ENCODE data around the gene NCKAP5L.

The NCKAP5L gene

GRCh38 chr12:49806321-49806813 is 21.8 kb downstream of the NCKAP5L start:
- intact Hi-C loops (cut with DNase I): no loop called here
- peak in 1 of 10 donors; percentile 2 for DNase-seq

DNA sequence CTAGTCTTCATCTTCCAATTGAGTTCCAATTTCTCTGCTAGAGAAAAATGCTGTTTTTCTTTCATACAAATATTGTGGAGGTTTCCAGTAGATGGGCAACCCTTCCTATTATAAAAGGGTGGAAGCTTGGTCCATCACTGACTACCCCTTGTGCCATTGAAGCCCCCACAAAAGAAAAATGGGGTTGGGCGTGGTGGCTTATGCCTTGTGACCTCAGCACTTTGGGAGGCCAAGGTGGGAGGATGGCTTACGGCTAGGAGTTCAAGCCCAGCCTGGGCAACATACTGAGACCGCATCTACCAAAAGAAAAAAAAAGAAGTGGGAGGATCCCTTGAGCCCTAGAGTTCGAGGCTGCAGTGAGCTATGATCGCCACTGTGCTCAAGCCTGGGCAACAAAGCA is 22.8 kb downstream of the NCKAP5L start:
- peak in 1 of 10 donors; percentile 18 for DNase-seq
- intact Hi-C loops (cut with DNase I): no loop called here

DNA sequence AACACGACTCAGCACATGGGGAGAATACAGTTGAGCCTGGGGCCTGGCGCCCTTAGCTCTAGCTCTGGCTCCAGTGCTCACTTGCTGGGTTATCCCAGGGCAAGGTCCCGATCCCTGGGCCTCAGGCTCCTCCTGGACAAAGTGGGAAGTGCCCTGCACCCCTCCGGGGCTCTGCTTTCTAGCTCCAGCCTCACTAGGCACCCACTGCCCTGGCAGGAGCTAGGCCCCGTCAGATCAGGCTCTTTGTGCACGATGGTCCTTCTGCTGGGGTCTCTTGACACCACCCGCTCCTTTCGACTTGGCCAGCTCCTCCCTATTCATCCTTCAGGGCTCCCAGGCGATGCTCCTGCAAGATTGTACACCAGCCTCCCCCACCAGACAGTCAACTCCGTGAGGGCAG is 23.4 kb downstream of the NCKAP5L start:
- DNase-seq: peak in 1 of 10 donors; percentile 61
- intact Hi-C loops (cut with DNase I): no loop called here

DNA sequence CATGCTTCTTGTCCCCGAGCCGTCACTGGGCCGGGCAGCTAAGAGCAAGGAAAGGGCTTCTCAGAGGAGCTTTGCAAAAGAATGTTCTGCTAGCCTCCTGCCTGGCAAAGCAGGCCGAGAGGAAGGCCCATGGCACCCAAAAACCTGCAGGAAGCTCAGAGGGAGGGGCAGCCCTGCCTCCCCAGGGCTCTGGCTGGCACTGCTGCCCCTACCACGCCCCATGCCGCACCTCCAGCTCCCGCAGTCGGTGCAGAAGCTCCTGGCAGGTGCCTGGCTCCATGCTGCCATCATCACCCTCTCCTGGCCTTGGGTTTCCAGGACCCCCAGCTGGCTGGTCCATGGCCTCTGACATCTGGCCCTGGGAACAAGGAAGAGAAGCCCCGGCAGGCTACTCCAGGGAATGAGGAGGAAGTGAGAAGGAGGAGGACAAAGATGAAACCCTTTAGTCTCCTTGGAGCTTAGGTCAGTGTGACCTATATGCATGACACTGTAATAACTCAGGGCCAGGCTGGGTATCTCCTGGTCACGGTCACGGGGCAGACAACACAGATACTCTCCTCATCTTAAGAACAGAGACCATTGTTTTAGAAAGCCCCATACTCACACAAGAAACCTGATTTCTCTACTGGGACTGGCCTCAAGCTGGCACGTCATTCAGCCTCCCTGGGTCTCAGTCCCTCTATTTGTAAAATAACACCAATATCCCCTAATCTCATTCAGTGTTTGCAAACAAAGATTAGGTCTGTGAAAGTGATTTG is 24.3 kb downstream of the NCKAP5L start:
- intact Hi-C loops (cut with DNase I): no loop called here
- DNase-seq: peak in 1 of 10 donors; percentile 42

GRCh38 chr12:49801141-49802063 is 26.8 kb downstream of the NCKAP5L start:
- DNase-seq: peak in 1 of 10 donors; percentile 78

GRCh38 chr12:49800421-49801140 is 27.6 kb downstream of the NCKAP5L start:
- intact Hi-C loops (cut with DNase I): no loop called here
- DNase-seq: peak in 1 of 10 donors; percentile 51

More at GRCh38 chr12:49801141-49802063, 26.8 kb downstream of the NCKAP5L start:
- intact Hi-C loops (cut with DNase I): no loop called here

DNA sequence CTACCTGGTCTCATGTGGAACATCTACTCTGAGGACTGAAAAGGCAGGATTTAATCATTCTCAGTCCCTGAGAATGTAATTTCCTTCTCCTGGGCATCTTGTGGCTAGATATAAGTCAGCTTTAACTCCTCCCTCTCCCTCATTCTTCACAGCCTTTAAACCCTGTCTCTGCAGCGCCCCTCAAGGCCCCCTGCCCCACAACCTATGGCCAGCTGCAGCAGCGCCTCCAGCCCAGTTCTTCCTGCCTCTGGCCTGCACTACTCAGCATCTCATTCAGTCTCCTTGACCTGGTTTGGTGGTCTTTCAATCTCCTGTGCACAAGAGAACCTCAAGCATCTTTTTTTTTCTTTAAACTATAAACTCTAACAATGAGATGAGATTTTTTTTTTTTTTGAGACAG is 29.3 kb downstream of the NCKAP5L start:
- peak in 1 of 10 donors; percentile 12 for DNase-seq
- intact Hi-C loops (cut with DNase I): no loop called here

DNA sequence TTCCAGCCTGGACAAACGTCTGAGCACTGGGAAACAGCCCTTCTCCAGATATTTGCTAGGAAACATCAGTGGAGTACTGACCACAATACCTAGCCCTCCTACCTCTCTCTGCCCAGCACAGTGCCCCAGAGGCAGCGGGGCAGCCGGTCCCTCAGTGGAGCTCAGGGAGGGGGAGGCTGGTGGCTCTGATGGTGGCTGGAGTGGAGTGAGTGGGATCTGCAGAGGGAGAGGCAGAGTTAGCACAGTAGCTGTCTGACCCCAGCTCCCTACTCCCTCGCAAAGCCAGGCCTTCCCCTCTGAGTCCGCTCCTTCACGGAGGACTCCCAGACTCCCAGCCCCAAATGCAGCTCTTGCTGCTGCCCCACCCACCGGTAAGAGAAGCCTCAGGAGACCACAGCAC is 30.0 kb downstream of the NCKAP5L start:
- DNase-seq: peak in 1 of 10 donors; percentile 52
- intact Hi-C loops (cut with DNase I): no loop called here

- DNase-seq: no peak
- intact Hi-C loops (cut with DNase I): no loop called here
Measured at GRCh38 chr12:49797449-49797776, 30.8 kb downstream of the NCKAP5L start.

- intact Hi-C loops (cut with DNase I): no loop called here
- peak in 1 of 10 donors; percentile 81 for DNase-seq
Measured at GRCh38 chr12:49796606-49797448, 31.4 kb downstream of the NCKAP5L start.

GRCh38 chr12:49796155-49796554 is 32.1 kb downstream of the NCKAP5L start:
- intact Hi-C loops (cut with DNase I): no loop called here
- DNase-seq: peak in 1 of 10 donors; percentile 72

DNA sequence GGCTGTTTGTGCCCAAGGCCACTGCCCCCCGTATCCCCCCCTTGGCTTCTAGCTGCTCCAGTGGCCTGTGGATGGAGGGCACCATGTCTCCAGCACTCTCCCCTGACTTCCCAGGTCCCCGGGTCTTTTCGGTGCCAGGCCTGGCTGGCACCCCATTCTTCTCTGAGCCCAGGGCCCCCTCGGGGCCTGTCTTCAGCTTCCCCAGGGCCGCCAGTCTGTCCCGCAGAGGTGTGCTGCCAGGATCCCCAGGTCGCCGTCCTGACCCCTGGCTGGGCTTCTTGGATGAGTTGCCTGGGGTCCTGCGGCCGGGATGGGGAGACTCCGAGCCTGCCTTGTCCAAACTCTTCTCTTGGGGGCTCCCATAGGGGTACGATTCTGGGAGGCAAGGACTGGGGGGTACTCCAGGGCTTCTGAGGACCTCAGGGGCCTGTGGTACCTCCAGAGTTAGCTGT is 32.5 kb downstream of the NCKAP5L start:
- intact Hi-C loops (cut with DNase I): no loop called here
- no peak for DNase-seq

- DNase-seq: peak in 1 of 10 donors; percentile 84
- intact Hi-C loops (cut with DNase I): no loop called here
Measured at GRCh38 chr12:49794811-49795653, 33.2 kb downstream of the NCKAP5L start.

DNA sequence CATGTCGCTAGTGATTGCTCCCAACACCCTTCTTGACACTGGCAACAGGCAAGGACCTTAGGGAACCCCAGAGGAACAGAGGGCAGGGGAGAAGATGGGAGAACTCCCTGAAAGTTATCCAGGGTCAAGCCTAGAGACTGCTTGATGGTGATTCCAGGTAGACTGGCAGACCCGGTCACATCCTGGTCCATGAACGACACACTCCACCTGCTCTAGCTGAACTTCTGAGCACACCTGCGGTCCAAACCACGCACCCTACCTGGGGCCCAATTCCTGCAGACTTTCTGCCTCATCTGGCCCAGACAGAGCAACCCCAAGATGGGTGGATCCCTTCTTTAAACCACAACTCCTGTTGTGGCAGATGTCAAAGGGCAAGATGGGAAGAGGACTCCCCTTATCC is 34.2 kb downstream of the NCKAP5L start:
- no peak for DNase-seq
- intact Hi-C loops (cut with DNase I): no loop called here

DNA sequence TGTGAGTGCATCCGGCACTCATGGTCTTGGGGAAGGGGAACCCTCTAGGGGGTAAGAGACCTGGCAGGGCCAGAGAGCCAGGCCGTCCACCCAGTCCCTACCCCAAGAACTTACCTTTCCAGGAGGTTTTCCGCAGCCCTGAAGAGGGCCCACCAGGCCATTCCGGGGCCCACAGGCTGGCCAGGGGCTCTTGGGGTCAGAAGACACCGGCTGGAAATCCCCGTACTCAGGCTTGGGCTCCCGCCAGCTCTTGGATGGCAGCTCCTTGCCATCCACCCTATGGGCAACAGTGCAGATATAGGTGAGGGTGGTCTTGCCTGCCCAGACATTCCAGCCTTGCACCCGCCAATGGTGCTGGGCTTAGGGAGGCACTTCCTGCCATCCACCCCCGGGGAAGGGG is 34.6 kb downstream of the NCKAP5L start:
- peak in 1 of 10 donors; percentile 34 for DNase-seq
- intact Hi-C loops (cut with DNase I): no loop called here

DNA sequence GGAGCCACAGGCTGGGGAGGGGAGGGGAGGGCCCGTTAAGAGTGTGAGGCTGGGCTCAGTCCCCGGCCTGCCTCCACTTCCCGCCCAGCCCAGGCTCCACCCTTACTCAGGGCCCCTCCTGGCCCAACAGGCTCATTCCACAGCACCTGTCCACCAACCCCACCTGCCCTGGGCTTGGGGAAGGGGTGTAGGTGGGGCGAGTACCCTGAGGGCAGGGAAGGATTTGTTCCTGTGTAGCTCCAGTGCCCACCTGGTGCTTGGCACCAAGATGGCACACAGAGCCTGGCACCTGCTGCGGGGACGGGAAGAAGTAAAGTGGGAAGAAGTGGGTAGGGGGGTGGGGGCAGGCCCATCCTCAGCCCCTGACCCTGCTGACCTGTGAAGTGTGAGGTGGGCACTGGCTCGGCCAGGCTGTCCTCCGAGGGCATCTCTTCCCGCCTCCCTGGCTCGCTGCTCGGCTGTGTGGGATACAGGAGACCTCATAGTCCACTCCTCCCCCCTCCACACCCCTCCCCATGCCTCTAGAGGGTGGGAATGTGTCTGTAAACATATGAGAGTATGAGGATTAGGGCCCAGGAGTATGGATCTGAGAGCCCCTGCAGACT is 35.1 kb downstream of the NCKAP5L start:
- peak in 1 of 10 donors; percentile 55 for DNase-seq

DNA sequence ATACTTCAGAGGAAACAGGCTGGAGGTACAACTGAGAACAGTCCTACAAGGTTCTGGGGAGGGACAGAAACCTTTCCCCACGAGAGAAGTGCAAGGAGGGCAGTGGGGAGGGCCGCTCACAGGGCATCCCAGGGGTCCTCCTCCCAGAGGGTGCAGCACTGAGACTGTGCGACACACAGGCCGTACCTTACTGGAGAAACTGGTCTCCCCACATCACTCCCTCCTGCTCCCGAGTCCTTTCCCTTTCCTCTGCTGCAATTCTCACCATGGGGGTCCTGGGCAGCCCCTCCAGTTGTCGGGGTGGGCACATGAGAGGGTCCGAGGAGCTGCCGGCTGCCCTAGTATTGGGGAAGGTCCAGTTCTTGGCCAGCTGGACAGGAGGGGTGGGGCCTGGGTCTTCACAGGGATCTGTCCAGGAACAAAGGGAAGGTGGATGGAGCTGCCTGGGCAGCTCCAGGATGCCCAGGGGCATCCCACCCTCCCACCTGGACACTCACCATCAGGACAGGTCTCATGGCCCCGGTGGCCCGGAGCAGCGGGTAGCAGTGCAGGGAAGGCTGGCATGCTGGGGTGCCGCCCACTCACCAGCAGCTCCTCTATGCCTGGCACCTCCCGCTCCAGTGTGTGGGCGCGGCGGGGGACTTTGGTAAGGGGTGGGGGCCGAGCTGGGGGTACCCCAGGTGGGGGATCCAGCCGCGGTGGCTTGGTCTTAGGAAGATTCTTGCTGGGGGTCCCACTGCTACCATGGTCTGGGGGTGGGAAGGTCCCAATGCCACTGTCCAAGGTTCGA is 35.8 kb downstream of the NCKAP5L start:
- intact Hi-C loops (cut with DNase I): no loop called here

More for the DNA sequence above, 35.1 kb downstream of the NCKAP5L start:
- intact Hi-C loops (cut with DNase I): no loop called here

More for the DNA sequence above, 35.8 kb downstream of the NCKAP5L start:
- DNase-seq: peak in 2 of 10 donors; percentile 15 to 68

Measured in posterior cingulate gyrus (tissue), 11 donors.